DLD1 (cell line): ENCODE data around the gene NEURL4.
"Not testable (repeated sequence)": the region's sequence is repeated elsewhere in the genome, so short reads cannot be mapped to it uniquely, and the experiment has no call there.

Experiments used
- in situ Hi-C: cut with HindIII; loops from 2 replicates; pipeline ENCODE4 v1.10.0; 2017; ENCODE audit warnings: low sequenced_read_pairs

NEURL4 gene

GRCh38 chr17:7347630-7348477, 18.7 kb upstream of the NEURL4 start:
- in situ Hi-C loops, result no loop called here

GRCh38 chr17:7346761-7347614, 17.9 kb upstream of the NEURL4 start:
- in situ Hi-C loops, result no loop called here

- in situ Hi-C loops, result no loop called here
These were observed 14.1 kb upstream of the NEURL4 start for GRCh38 chr17:7343250-7343649.

GRCh38 chr17:7341842-7342241, 12.7 kb upstream of the NEURL4 start:
- in situ Hi-C loops, result no loop called here

- in situ Hi-C loops, result no loop called here
These were observed 11.0 kb upstream of the NEURL4 start for GRCh38 chr17:7340179-7340578.

GRCh38 chr17:7337600-7337999, 8.5 kb upstream of the NEURL4 start:
- in situ Hi-C loops, result not testable (repeated sequence)

GRCh38 chr17:7336240-7337175, 7.4 kb upstream of the NEURL4 start, which contains the start of gene ACAP1:
ACAP1 (plus strand) TSS chr17:7336529; CDS start chr17:7336735, 206 bp downstream.
- in situ Hi-C loops, result no loop called here

- in situ Hi-C loops, result not testable (repeated sequence)
These were observed 6.6 kb upstream of the NEURL4 start for GRCh38 chr17:7335765-7336164.

- in situ Hi-C loops, result no loop called here
These were observed 5.9 kb upstream of the NEURL4 start for GRCh38 chr17:7334938-7335538.

GRCh38 chr17:7332600-7333069, 3.5 kb upstream of the NEURL4 start:
- in situ Hi-C loops, result not testable (repeated sequence)

- in situ Hi-C loops, result no loop called here
These were observed 3.0 kb upstream of the NEURL4 start for GRCh38 chr17:7332111-7332510.

- in situ Hi-C loops, result no loop called here
These were observed 1.5 kb upstream of the NEURL4 start for GRCh38 chr17:7330638-7331015.

GRCh38 chr17:7329997-7330637, 982 bp upstream of the NEURL4 start:
- in situ Hi-C loops, result no loop called here

GRCh38 chr17:7329374-7329996, 350 bp upstream of the NEURL4 start:
- in situ Hi-C loops, result no loop called here

- in situ Hi-C loops, result no loop called here
These were observed 1.1 kb downstream of the NEURL4 start for GRCh38 chr17:7328009-7328408.

GRCh38 chr17:7327501-7327900, 1.6 kb downstream of the NEURL4 start:
- in situ Hi-C loops, result no loop called here

GRCh38 chr17:7327056-7327455, 2.1 kb downstream of the NEURL4 start:
- in situ Hi-C loops, result no loop called here

GRCh38 chr17:7326186-7326585, 2.9 kb downstream of the NEURL4 start:
- in situ Hi-C loops, result no loop called here

GRCh38 chr17:7325031-7325528, 4.1 kb downstream of the NEURL4 start:
- in situ Hi-C loops, result no loop called here
